C4-2B (cell line): Measurements from ENCODE around the gene FAS.

Experiments used
- H3K27ac ChIP-seq: fragments of 450-650 bp; 2 replicates; pipeline ENCODE4 v1.5.1; 2017
- ZFX ChIP-seq: fragments of 450-650 bp; IDR thresholded peaks from 2 replicates; pipeline ENCODE4 v1.6.1; 2017
- TF ChIP-seq, protein P1 (sequence below): fragments of 450-650 bp; conservative IDR thresholded peaks from 2 replicates; pipeline ENCODE4 v1.5.1; 2017; ENCODE audit warnings: mild to moderate bottlenecking

FAS gene

DNA sequence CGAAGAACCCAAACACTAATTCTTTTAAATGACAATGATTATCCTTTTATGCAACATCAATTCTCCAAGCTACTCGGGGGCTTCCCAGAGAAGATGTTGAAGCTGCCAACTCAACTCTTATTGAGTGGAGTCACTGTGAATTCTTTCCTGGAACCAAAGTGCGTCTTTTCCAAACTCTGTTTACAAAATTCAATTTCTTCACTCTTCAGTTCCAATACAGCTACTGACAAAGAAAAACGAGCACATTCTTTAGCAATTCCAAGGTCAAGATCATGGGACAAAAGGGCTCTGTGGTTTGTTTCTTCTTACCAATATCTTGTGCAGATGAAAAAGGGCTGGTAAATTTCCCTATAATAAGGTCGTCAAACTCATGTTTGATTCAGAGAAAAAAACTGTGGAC is 74.2 kb downstream of the FAS start:
- no peak overlapping the region for H3K27ac ChIP-seq
- TF ChIP-seq, protein P1, sequence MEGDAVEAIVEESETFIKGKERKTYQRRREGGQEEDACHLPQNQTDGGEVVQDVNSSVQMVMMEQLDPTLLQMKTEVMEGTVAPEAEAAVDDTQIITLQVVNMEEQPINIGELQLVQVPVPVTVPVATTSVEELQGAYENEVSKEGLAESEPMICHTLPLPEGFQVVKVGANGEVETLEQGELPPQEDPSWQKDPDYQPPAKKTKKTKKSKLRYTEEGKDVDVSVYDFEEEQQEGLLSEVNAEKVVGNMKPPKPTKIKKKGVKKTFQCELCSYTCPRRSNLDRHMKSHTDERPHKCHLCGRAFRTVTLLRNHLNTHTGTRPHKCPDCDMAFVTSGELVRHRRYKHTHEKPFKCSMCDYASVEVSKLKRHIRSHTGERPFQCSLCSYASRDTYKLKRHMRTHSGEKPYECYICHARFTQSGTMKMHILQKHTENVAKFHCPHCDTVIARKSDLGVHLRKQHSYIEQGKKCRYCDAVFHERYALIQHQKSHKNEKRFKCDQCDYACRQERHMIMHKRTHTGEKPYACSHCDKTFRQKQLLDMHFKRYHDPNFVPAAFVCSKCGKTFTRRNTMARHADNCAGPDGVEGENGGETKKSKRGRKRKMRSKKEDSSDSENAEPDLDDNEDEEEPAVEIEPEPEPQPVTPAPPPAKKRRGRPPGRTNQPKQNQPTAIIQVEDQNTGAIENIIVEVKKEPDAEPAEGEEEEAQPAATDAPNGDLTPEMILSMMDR: no peak
- no peak for TF ChIP-seq ZFX
